HG03097 (cell line): Measurements from ENCODE around the gene CHST1.

ENCODE experiments used
- ATAC-seq: cut with Tn5 transposase; IDR thresholded peaks from one replicate; pipeline ENCODE4 v1.9.1; 2021; ENCODE audit not compliant: unreplicated experiment, low FRiP score

CHST1 gene

GRCh38 chr11:45661439-45662055, 3.9 kb downstream of the CHST1 start:
- ATAC-seq = no peak

DNA sequence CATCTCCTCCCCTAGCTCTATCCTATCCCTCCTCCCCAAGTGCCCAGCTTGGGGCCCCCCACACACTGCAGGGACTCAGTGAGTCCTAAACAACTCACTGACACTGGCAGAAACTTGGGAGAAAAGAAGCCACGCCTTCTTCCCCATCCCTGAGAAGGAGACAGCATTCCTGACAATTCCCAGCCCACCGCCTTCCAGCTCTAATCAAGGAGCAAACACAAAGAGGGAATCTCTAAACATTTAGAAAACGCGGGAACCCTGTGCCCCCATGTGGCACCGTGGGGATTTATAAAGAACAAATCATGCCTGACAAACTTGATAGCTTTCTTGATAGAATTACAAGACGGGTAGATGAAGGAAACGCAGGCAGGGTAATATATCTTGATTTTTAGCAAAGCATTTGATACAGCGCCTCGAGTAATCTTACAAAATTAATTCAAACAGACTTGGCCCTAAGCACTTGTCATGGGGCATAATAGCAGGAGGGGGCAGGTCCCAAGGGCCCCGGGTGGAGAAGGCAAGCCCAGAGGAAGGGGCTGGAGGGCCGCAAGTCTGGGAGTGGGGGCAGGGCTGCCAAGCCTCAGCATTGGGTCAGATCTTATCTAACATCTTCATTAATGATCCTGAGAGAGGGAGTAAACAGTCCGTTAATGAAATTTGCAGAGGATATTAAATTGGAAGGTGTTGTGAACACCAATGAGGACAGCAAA, 4.5 kb downstream of the CHST1 start:
- ATAC-seq = no peak

DNA sequence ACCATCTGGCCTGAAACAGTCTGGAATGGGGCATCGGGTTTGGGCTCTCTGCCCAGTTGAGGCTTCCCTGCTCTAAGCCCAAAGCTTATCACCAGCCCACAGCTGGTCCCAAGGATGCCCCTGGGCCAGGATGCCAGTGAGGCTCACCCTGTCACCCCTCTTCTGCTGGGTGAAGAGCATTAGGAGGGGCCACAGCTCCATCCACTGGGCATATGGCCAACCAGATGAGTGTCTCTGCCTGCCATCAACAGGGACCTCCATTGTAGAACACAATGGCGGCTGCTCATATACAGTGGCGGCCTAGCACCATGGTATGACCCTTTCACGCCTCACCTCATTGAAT, 5.6 kb downstream of the CHST1 start:
- no peak for ATAC-seq

DNA sequence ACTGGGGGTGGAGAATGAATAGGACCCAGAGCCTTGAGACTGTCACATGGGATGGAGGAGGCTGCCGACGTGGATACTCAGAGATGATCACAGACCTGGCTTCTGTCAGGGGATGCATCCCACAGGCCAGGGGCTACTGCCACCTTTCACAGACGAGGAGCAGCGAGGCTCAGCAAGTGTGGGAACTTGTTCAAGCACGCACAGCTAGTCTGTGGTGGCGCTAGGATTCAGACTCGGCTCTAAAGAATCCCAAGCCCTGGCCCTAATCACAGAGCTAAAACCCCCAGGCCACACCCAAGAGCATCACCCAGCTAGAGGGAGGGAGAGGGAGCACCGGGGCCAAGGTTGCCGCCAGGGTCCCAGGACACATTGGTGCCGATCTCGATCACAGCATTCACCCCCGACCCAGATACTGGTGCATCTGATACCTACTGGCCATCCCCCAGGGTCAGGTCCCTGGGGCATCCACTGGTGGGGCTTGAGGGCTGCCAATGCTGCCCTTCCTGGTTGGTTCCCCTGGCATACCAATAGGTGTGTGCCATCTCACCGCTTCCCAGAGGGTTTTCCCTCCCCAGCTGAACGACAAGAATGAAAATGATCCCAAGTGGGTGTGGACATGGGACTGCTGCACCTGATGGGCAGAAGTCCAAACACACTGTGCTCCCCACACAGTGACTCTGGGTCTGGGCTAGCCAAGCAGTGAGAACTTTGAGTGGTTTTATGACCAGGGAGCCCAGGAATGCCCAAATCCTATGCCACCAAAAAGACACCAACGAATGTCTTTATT, 6.2 kb downstream of the CHST1 start:
- ATAC-seq = no peak

GRCh38 chr11:45658292-45658991, 7.0 kb downstream of the CHST1 start:
- ATAC-seq = no peak

DNA sequence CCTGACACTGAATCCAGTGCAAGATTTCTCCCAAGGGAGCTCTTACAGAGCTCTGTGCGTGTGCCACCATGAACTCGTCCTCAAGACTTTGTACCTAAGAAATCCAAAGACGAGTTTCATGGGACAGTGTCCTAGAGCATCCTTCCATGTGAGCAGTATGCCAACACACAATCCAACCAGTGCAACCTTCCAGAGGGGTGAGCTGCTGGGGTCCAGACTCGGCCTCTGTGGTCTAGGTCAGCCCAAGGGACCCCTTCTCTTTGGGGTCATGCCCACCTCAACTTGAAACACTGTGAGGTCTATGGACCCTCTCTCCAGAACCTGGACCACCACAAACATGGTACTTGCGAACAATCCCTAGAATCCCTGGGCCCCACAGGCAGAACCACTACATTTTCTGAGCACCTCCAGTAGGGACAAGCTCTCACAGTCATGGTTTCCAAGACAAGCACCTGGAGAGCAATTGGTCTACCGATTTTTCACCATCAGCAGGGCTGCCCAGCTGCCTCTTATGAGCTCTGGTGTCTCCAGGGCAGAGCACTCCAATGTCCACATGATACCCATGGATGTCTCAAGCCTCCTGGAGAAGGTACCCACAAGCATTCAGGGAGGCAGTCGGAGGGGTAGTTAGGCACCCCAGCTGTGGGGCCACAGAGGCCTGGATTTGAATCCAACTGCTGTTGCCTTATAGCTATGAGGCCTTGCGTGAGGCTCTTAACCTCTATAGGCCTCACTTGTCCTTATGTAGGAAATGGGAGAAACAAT, 7.7 kb downstream of the CHST1 start:
- ATAC-seq = no peak

DNA sequence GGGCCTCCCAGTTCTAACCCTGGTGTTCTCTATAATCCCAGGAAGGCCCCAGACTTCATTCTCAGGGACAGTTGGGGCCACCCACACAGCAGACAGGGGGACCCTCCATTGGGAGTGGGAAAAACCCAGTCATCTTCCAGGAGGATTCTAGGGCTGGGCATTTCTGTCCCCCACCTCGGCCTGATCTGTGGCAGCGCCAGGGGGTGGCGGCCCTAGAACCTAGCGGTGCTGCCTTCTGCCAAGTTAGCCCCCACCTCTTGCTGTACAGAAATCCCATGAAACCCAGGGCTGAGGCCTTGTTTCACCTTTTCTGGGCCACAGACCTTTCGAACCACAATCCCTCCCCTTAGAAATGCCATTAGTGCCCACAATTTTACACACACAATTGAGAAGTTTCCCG, 9.6 kb downstream of the CHST1 start:
- ATAC-seq = no peak

DNA sequence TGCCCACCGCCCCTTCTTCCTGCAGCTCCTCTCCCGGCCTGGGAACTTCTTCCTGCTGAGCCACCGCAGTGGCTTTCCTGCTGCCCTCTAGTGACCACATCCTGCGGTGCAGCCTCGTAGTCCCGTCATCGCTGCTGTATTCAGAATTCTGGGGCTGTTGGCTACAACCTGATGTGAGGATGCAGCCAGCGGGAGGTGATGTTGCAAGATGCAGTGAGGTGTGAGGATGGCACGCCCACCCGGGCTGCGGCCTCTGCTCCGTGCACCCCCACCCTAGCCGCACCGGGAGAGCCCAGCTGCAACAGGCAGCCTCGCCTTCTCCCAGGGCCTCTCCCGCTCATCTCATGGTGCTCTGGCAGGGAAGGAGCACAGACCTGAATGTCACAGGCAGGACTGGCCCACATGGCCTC, 10.1 kb downstream of the CHST1 start:
- ATAC-seq = no peak

DNA sequence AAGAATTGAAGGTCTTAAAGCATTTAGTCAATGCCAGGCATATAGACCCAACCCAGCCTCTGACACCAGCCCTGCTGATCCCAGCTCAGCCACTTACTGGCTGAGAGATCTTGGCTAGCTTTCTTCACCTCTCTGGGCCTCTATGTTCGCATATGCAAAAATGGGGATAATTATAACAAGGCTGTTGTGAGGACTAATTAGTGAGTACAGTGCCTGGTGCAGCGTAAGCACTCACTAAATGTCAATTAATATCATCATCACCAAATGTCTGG, 10.5 kb downstream of the CHST1 start:
- ATAC-seq = no peak

DNA sequence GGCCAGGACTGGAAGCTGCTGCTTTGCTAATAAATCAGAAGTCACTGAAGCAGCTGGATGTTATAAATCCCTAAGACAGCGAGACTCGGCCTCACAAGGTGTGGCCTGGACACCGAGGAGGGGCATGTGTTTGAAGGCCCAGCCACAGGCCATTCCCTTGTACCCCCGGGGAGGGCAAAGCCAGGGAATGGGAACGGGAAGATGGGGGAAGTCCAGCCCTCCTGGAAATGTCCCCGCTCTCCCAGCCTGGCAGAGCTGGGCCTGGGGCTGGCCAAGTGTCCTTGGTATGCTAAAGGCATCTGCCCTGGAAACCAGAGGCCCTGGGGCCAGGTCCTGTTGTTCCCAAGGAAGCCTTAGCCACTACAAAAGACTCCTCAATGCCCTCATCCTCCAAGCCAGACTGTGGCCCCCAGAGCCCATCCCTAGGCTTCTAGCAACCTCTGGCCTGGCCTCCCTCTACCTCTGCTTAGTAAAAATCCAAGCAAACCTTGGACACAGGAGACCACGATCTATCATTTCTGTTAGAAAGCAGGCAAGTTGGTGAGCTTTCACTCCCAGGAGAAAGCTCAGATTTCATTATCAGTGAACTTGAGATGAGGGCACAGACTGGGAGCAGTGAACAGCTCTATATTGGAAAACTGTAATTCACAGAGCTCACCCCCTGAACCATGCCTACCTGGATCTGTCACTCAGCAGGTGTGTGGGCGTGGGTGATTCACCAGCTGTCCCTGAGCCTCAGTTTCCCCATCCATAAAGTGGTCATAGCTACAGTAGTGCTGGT, 11.0 kb downstream of the CHST1 start:
- no peak for ATAC-seq

DNA sequence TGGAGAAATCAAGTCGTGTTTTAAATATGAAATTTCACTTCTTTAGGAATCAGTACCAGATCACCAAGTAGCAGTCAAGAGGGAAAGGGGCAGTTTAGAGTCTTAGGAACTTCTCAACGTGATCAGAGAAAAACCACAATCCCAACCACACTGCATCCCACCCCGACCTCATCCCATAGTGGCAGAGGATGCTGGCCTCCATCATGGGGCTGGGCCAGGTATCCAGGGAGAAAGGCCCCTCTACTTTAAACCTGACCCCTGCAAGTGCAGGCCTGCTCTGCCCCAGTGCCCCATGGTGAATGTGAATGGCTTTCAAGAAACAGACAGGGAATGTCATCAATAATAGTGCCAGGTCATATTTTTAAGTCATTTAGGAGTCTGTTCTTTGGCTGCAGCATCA, 12.1 kb downstream of the CHST1 start:
- no peak for ATAC-seq

- ATAC-seq = no peak
Observed at GRCh38 chr11:45652781-45653180, 12.6 kb downstream of the CHST1 start.

- ATAC-seq = no peak
Observed at GRCh38 chr11:45651841-45652749, 13.3 kb downstream of the CHST1 start.

DNA sequence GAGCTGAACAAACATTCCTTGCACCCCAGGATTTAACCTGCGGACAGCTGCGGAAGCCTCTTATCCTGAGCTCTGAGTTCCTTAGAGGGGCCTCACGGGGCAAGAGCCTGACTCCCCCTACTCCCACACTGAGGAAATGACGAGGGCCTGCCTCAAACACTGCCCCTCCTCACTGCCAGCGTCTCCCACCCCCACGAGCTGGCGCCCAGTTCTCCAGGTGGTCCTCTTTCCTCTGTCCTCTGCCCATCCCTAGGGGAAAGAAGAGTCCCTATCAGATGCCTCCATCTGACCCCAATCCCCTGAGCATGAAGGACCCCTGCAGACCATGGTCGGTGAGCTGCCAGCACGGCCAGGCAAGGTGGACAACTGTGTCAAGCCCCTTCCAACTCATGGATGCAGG, 14.3 kb downstream of the CHST1 start:
- no peak for ATAC-seq

DNA sequence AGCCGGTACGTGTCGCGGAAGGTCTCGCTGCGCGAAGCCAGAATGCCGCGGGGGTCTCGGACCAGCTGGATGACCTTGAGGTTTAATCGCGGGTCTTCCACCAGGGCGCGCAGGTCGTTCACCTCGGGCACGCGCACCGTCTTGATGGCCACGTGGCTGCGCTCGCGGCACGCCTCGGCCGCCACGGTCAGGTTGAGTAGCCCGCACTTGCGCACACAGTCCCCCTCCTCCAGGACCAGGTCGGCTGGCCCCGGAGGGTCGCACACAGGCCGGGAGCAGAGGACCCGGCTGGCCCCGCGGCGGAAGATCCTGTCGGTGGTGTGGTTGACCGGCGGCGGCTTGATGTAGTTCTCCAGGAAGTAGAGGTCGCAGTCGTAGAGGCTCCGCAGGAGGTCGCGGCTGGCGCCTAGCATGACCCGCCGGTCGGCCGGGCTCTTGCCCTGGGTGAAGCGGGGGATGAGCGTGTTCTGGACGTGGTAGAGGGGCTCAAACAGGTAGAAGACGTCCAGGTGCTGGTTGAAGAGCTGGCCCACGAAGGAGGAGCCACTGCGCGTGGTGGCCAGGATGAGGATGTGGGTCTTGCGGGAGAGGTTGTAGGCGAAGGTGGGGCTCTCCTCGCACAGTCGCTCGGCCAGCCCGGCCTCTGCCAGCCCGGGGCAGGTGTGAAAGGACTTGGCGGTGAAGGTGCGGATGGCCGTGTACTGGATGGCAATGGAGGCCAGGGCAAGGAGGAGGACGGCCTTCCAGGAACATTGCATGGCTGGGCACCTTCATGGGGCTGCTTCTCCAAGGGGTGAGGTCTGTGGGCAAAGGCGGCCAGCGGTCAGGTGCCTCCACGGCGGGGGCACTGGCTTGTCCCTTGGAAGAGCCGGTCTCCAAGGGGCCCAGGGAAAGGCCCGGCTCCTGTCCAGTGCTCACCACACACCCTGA, 15.0 kb downstream of the CHST1 start:
- ATAC-seq = no peak

- ATAC-seq = no peak
Observed at GRCh38 chr11:45649544-45650165, 15.8 kb downstream of the CHST1 start.

GRCh38 chr11:45648931-45649330, 16.5 kb downstream of the CHST1 start:
- ATAC-seq = no peak

- no peak for ATAC-seq
Observed at GRCh38 chr11:45647786-45648185, 17.6 kb downstream of the CHST1 start.
